Testis (tissue), 2 donors: ENCODE results near the gene ANO3.

Source experiments
- CTCF ChIP-seq, 3 experiments: fragments of 450-650 bp in 2 of 3; fragments of 200-600 bp in 1 of 3; sonication (generic) in 1 of 3; IDR thresholded peaks; one replicate each; pipeline ENCODE4 v1.5.1; 2016 to 2019; ENCODE audit warnings: antibody characterized with exemption in 3 of 3, mild to moderate bottlenecking in 2 of 3, moderate library complexity in 1 of 3
- POLR2A ChIP-seq: fragments of 450-650 bp; IDR thresholded peaks from one replicate; pipeline ENCODE4 v1.6.1; 2017; ENCODE audit warnings: antibody characterized with exemption, mild to moderate bottlenecking, moderate library complexity

- TF ChIP-seq CTCF (IDR thresholded peaks at IDR 0.05) (no peak), POLR2A (no peak)
These were observed 226.3 kb downstream of the ANO3 start for GRCh38 chr11:26558190-26558589.
